Heart left ventricle (tissue), 13 donors: ENCODE measurements around the gene MAGI1.

Source experiments
- CTCF ChIP-seq, 12 donors: fragments of 200-600 bp; sonication (generic) in 4 of 12; IDR thresholded peaks; one replicate each; pipeline versions ENCODE4 v1.5.0 to v1.8.0; 2018 to 2022; ENCODE audit warnings: antibody characterized with exemption in 12 of 12, mild to moderate bottlenecking in 5 of 12
- POLR2A ChIP-seq, 2 donors: fragments of 450-650 bp; IDR thresholded peaks; one replicate each; pipeline ENCODE4 v1.6.1; 2017; ENCODE audit warnings: antibody characterized with exemption in 2 of 2, mild to moderate bottlenecking in 2 of 2, moderate library complexity in 2 of 2
- donor health status: ischemic (EF 13 %, LVEDD 7.1; RV severe dilation, severe dysfunction).
- donor health status: DM: no; HTN: yes; CAD: no.
- donor health status: DM: no; HTN: no; CAD: no.
- donor health status: ischemic (EF 25% LVEDD 6.9; RV normal size, moderate dysfunction).
- donor health status: ischemic (EF 25% LVEDD 5.7; RV mildly dilated, moderate dysfunction).
- donor health status: ischemic (EF 35%, LVEDD 5.7; RV mildly dilated, moderate dysfunction).
- donor health status: nonischemic (EF 11% LVEDD 7.7; RV severe dilation, severe dysfunction).
- donor health status: DM: yes; HTN: yes; CAD: no.
- donor health status: PGD.
- donor health status: ischemic (EF 29% LVEDD 5.4; RV normal size, mild dysfunction).
- donor health status: nonischemic (EF 23%, LVEDD 6.1; RV moderate dilation, normal function).

DNA sequence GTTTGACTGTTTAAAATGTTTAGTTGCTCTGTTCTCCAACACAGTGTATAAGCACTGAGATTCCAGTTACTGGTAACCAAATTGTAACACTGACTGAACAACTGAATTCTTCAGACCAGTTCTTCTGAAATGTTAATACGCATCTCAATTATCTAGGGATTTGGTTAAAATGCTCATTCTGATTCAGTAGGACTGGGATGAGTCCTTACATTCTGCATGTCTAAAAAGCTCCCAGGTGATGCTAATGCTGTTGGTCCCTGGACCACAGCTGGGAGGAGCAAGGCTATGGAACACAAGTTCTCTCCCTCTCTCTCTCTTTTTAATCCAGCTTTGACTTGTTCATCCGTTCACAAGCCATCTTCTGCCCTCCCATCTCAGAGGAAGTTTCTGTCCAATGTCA, 380.3 kb downstream of the MAGI1 start:
- TF ChIP-seq CTCF (IDR thresholded peaks at IDR 0.05) (no peak), POLR2A (IDR thresholded peaks at IDR 0.05) (no peak)
